ENCODE data around the gene CA5A. TPM values are rescaled to one million over a fixed set of nuclear protein-coding genes. Genes with fewer than 3 reads are reported as not detected.
"Not testable (repeated sequence)": the region's sequence is repeated elsewhere in the genome, so short reads cannot be mapped to it uniquely, and the experiment has no call there.

The CA5A gene
- total and polyA plus RNA-seq, 2 of the 13 experiments (the other 11 are each of a cell fraction or from before 2014, with no cell fraction given) = 66.8 to 106 TPM

- peak; percentile 61 for TF ChIP-seq RAD21 (CRISPR knock-in tag; IDR thresholded peaks at IDR 0.05)
- peak; percentile 84; the same call in 1 of the 2 replicates for TF ChIP-seq MIER3 (CRISPR knock-in tag; IDR thresholded peaks at IDR 0.05; ENCODE audit: borderline replicate concordance)
- peak; percentile 52; the same call in 1 of the 2 replicates for TF ChIP-seq SMAD1 (CRISPR knock-in tag; IDR thresholded peaks at IDR 0.05; ENCODE audit: borderline replicate concordance, low read depth)
- peak; percentile 47; the same call in 1 of the 2 replicates for TF ChIP-seq ZFP36L1 (CRISPR knock-in tag; IDR thresholded peaks at IDR 0.05)
- TF ChIP-seq HOMEZ (CRISPR knock-in tag; IDR thresholded peaks at IDR 0.05; ENCODE audit: low read depth) = peak; percentile 89
- 0 out of 2 replicates have a peak, but pooled peaks have one; percentile 45 for TF ChIP-seq ATF5 (CRISPR knock-in tag; IDR thresholded peaks at IDR 0.05; ENCODE audit: low read depth)
- TF ChIP-seq ZNF235 (CRISPR knock-in tag; IDR thresholded peaks at IDR 0.05; ENCODE audit: borderline replicate concordance) = 0 out of 2 replicates have a peak, but pooled peaks have one; percentile 17
- peak; percentile 27; the same call in 1 of the 2 replicates for TF ChIP-seq ATF1 (CRISPR knock-in tag; IDR thresholded peaks at IDR 0.05)
- TF ChIP-seq NR2F1 (CRISPR knock-in tag; IDR thresholded peaks at IDR 0.05) = peak; percentile 75 to 83
- TF ChIP-seq SIN3A (IDR thresholded peaks at IDR 0.05; ENCODE audit: borderline replicate concordance, low read depth, low read length) = peak; percentile 82; the same call in 1 of the 2 replicates
- peak; percentile 37 for TF ChIP-seq CBX1 (IDR thresholded peaks at IDR 0.05; ENCODE audit: low read depth)
- peak; percentile 95 for TF ChIP-seq ERF (CRISPR knock-in tag; IDR thresholded peaks at IDR 0.05)
- TF ChIP-seq, protein P1, sequence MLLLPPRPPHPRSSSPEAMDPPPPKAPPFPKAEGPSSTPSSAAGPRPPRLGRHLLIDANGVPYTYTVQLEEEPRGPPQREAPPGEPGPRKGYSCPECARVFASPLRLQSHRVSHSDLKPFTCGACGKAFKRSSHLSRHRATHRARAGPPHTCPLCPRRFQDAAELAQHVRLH (CRISPR knock-in tag; IDR thresholded peaks at IDR 0.05; ENCODE audit: borderline replicate concordance, low read depth) = peak; percentile 90
- TF ChIP-seq, protein P2, sequence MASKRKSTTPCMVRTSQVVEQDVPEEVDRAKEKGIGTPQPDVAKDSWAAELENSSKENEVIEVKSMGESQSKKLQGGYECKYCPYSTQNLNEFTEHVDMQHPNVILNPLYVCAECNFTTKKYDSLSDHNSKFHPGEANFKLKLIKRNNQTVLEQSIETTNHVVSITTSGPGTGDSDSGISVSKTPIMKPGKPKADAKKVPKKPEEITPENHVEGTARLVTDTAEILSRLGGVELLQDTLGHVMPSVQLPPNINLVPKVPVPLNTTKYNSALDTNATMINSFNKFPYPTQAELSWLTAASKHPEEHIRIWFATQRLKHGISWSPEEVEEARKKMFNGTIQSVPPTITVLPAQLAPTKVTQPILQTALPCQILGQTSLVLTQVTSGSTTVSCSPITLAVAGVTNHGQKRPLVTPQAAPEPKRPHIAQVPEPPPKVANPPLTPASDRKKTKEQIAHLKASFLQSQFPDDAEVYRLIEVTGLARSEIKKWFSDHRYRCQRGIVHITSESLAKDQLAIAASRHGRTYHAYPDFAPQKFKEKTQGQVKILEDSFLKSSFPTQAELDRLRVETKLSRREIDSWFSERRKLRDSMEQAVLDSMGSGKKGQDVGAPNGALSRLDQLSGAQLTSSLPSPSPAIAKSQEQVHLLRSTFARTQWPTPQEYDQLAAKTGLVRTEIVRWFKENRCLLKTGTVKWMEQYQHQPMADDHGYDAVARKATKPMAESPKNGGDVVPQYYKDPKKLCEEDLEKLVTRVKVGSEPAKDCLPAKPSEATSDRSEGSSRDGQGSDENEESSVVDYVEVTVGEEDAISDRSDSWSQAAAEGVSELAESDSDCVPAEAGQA (IDR thresholded peaks at IDR 0.05; ENCODE audit: low read depth) = peak; percentile 36; the same call in 1 of the 2 replicates
- TF ChIP-seq, protein P2 (CRISPR knock-in tag; IDR thresholded peaks at IDR 0.05; ENCODE audit: borderline replicate concordance) = not testable (repeated sequence)
- peak; percentile 94 for TF ChIP-seq ATF3 (CRISPR knock-in tag; IDR thresholded peaks at IDR 0.05)
- TF ChIP-seq ISX (CRISPR knock-in tag; conservative IDR thresholded peaks at IDR 0.05) = 0 out of 2 replicates have a peak, but pooled peaks have one; percentile 24
- peak; percentile 89; the same call in 1 of the 2 replicates for TF ChIP-seq NFKBIZ (CRISPR knock-in tag; IDR thresholded peaks at IDR 0.05)
- TF ChIP-seq NR2C2 (CRISPR knock-in tag; IDR thresholded peaks at IDR 0.05; ENCODE audit: borderline replicate concordance) = peak; percentile 77
- peak; percentile 88; the same call in 1 of the 2 replicates for TF ChIP-seq ZNF614 (CRISPR knock-in tag; IDR thresholded peaks at IDR 0.05; ENCODE audit: borderline replicate concordance)
Observed at GRCh38 chr16:87870418-87871291, 65.7 kb downstream of the CA5A start (continued).
